ENCODE measurements around the gene SMYD5.
"Not testable (repeated sequence)": the region's sequence is repeated elsewhere in the genome, so short reads cannot be mapped to it uniquely, and the experiment has no call there.

DNA sequence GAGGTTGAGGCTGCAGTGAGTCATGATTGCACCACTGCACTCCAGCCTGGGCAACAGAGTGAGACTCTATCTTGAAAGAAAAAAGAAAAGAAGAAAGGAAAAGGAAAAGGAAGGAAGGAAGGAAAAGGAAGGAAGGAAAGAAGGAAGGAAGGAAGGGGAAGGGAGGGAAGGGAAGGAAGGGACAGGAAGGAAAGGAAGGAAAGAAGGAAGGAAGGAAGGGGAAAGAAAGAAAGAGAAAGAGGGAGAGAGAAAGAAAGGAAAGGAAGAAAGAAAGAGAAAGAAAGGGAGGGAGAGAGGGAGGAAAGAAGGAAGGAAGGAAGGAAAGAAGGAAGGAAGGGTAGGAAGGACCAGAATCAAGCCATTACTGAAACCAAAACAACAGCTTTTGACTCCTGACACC lies 45.7 kb upstream of the SMYD5 start:
- TF ChIP-seq, protein P1, sequence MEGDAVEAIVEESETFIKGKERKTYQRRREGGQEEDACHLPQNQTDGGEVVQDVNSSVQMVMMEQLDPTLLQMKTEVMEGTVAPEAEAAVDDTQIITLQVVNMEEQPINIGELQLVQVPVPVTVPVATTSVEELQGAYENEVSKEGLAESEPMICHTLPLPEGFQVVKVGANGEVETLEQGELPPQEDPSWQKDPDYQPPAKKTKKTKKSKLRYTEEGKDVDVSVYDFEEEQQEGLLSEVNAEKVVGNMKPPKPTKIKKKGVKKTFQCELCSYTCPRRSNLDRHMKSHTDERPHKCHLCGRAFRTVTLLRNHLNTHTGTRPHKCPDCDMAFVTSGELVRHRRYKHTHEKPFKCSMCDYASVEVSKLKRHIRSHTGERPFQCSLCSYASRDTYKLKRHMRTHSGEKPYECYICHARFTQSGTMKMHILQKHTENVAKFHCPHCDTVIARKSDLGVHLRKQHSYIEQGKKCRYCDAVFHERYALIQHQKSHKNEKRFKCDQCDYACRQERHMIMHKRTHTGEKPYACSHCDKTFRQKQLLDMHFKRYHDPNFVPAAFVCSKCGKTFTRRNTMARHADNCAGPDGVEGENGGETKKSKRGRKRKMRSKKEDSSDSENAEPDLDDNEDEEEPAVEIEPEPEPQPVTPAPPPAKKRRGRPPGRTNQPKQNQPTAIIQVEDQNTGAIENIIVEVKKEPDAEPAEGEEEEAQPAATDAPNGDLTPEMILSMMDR (IDR thresholded peaks at IDR 0.05) = not testable (repeated sequence)
- not testable (repeated sequence) for TF ChIP-seq POLR2A (IDR thresholded peaks at IDR 0.05)
